HEK293T (cell line): Measurements from ENCODE around the gene RPL6.

Source experiments
- ELF4 ChIP-seq: fragments of 450-650 bp; IDR thresholded peaks from 2 replicates; pipeline ENCODE4 v1.6.1; 2017; ENCODE audit warnings: antibody characterized with exemption
- FOXM1 ChIP-seq: fragments of 450-650 bp; IDR thresholded peaks from 2 replicates; pipeline ENCODE4 v1.6.1; 2017; ENCODE audit warnings: mild to moderate bottlenecking, borderline replicate concordance
- LEF1 ChIP-seq: fragments of 450-650 bp; IDR thresholded peaks from 2 replicates; pipeline ENCODE4 v1.6.1; 2017; ENCODE audit warnings: mild to moderate bottlenecking, borderline replicate concordance
- NFRKB ChIP-seq: fragments of 450-650 bp; IDR thresholded peaks from 2 replicates; pipeline ENCODE4 v1.6.1; 2016; ENCODE audit warnings: mild to moderate bottlenecking, moderate library complexity
- PKNOX1 ChIP-seq: fragments of 450-650 bp; IDR thresholded peaks from 2 replicates; pipeline ENCODE4 v1.6.1; 2016
- SP1 ChIP-seq: fragments of 450-650 bp; IDR thresholded peaks from 2 replicates; pipeline ENCODE4 v1.6.1; 2017
- SUZ12 ChIP-seq: fragments of 450-650 bp; IDR thresholded peaks from 2 replicates; pipeline ENCODE4 v1.6.1; 2016; ENCODE audit warnings: mild to moderate bottlenecking
- TARDBP ChIP-seq: fragments of 450-650 bp; IDR thresholded peaks from 2 replicates; pipeline ENCODE4 v1.6.1; 2016

GRCh38 chr12:112430929-112431328 lies 21.5 kb upstream of the RPL6 start:
- no peak for TF ChIP-seq PKNOX1
- TF ChIP-seq ELF4: no peak
- no peak for TF ChIP-seq SP1
- no peak for TF ChIP-seq TARDBP
- no peak for TF ChIP-seq NFRKB
- TF ChIP-seq FOXM1: no peak
- TF ChIP-seq LEF1: no peak
- TF ChIP-seq SUZ12: no peak
